Activated T-cell treated with anti-CD3 and anti-CD28 coated beads, Interleukin-2, amount 50 U/mL, for 4 hours (primary cell): ENCODE results near the gene MPHOSPH6. TPM values are rescaled to one million over a fixed set of nuclear protein-coding genes. Genes with fewer than 3 reads are reported as not detected.
"Not testable (repeated sequence)": the region's sequence is repeated elsewhere in the genome, so short reads cannot be mapped to it uniquely, and the experiment has no call there.

ENCODE experiments used
- ATAC-seq, 2 donors: fragments of 200-7000 bp; cut with Tn5 transposase; one replicate each; pipeline ENCODE4 v1.10.0; 2021
- DNase-seq: peaks from one replicate; pipeline ENCODE4 v3.0.0-alpha.2; 2020
- H3K27me3 Mint-ChIP-seq: one replicate; pipeline ENCODE4 v1.8.0; 2021; ENCODE audit warnings: low read depth, mixed read lengths
- H3K36me3 Mint-ChIP-seq: one replicate; pipeline ENCODE4 v1.8.0; 2022; ENCODE audit warnings: mixed read lengths; ENCODE audit not compliant: insufficient read depth
- H3K4me1 Mint-ChIP-seq: one replicate; pipeline ENCODE4 v1.8.0; 2021; ENCODE audit warnings: low read depth, mixed read lengths
- H3K4me3 Mint-ChIP-seq: one replicate; pipeline ENCODE4 v1.8.0; 2021; ENCODE audit warnings: mild to moderate bottlenecking, moderate library complexity, mixed read lengths
- H3K9me3 Mint-ChIP-seq: one replicate; pipeline ENCODE4 v1.8.0; 2021; ENCODE audit warnings: mixed read lengths
- total RNA-seq, 3 donors: library from RNA; stranded (reverse); gene quantifications; one replicate each; pipeline ENCODE4 v1.2.1, GENCODE V29; 2021

Gene MPHOSPH6
- total RNA-seq, 3 donors from 2014 or later, result 51.7 to 60.0 (median 59.3) TPM

- no peaks in the 10 kb centered on the region for H3K9me3 Mint-ChIP-seq
- ATAC-seq (no peak), DNase-seq (no peak)
- no peak overlapping the region for H3K4me3 Mint-ChIP-seq
- peaks cover 4% of the 10 kb centered on the region for H3K27me3 Mint-ChIP-seq
- no peaks in the 10 kb centered on the region for H3K4me1 Mint-ChIP-seq
- no peaks in the 10 kb centered on the region for H3K36me3 Mint-ChIP-seq
Observed at GRCh38 chr16:82119405-82119804, 50.6 kb downstream of the MPHOSPH6 start.

GRCh38 chr16:82118749-82119148, 51.3 kb downstream of the MPHOSPH6 start:
- Mint-ChIP-seq H3K4me1 (no peaks in the 10 kb centered on the region), H3K9me3 (no peaks in the 10 kb centered on the region), H3K27me3 (peaks cover 1% of the 10 kb centered on the region), H3K4me3 (no peak overlapping the region), H3K36me3 (no peaks in the 10 kb centered on the region)
- no peak for DNase-seq
- no peak for ATAC-seq

GRCh38 chr16:82116535-82116934, 53.5 kb downstream of the MPHOSPH6 start:
- DNase-seq (no peak), ATAC-seq (no peak)
- H3K9me3 Mint-ChIP-seq, result no peaks in the 10 kb centered on the region
- no peak overlapping the region for H3K4me3 Mint-ChIP-seq
- H3K27me3 Mint-ChIP-seq, result no peaks in the 10 kb centered on the region
- no peaks in the 10 kb centered on the region for H3K4me1 Mint-ChIP-seq
- no peaks in the 10 kb centered on the region for H3K36me3 Mint-ChIP-seq

- no peak for DNase-seq
- no peaks in the 10 kb centered on the region for H3K27me3 Mint-ChIP-seq
- H3K9me3 Mint-ChIP-seq, result no peaks in the 10 kb centered on the region
- ATAC-seq, result no peak
- no peaks in the 10 kb centered on the region for H3K4me1 Mint-ChIP-seq
- H3K36me3 Mint-ChIP-seq, result no peaks in the 10 kb centered on the region
- H3K4me3 Mint-ChIP-seq, result no peak overlapping the region
Observed at GRCh38 chr16:82113741-82114140, 56.3 kb downstream of the MPHOSPH6 start.

GRCh38 chr16:82111944-82112343, 58.1 kb downstream of the MPHOSPH6 start:
- ATAC-seq, result no peak
- no peaks in the 10 kb centered on the region for H3K4me1 Mint-ChIP-seq
- no peaks in the 10 kb centered on the region for H3K9me3 Mint-ChIP-seq
- no peaks in the 10 kb centered on the region for H3K36me3 Mint-ChIP-seq
- no peak overlapping the region for H3K4me3 Mint-ChIP-seq
- no peaks in the 10 kb centered on the region for H3K27me3 Mint-ChIP-seq
- no peak for DNase-seq

- not testable (repeated sequence) for DNase-seq, H3K9me3 Mint-ChIP-seq, H3K4me3 Mint-ChIP-seq, H3K4me1 Mint-ChIP-seq, ATAC-seq, H3K27me3 Mint-ChIP-seq, H3K36me3 Mint-ChIP-seq
Observed at GRCh38 chr16:82109266-82109665, 60.8 kb downstream of the MPHOSPH6 start.

- no peaks in the 10 kb centered on the region for H3K27me3 Mint-ChIP-seq
- ATAC-seq (no peak), DNase-seq (no peak)
- no peak overlapping the region for H3K4me3 Mint-ChIP-seq
- no peaks in the 10 kb centered on the region for H3K36me3 Mint-ChIP-seq
- H3K9me3 Mint-ChIP-seq, result no peaks in the 10 kb centered on the region
- no peaks in the 10 kb centered on the region for H3K4me1 Mint-ChIP-seq
Observed at GRCh38 chr16:82108774-82109173, 61.2 kb downstream of the MPHOSPH6 start.

- Mint-ChIP-seq H3K4me1 (no peaks in the 10 kb centered on the region), H3K27me3 (no peaks in the 10 kb centered on the region), H3K9me3 (no peaks in the 10 kb centered on the region), H3K36me3 (no peaks in the 10 kb centered on the region), H3K4me3 (no peak overlapping the region)
- no peak for ATAC-seq
- DNase-seq, result no peak
Observed at GRCh38 chr16:82108100-82108499, 61.9 kb downstream of the MPHOSPH6 start.

- H3K9me3 Mint-ChIP-seq, result no peaks in the 10 kb centered on the region
- no peaks in the 10 kb centered on the region for H3K36me3 Mint-ChIP-seq
- H3K4me3 Mint-ChIP-seq, result no peak overlapping the region
- ATAC-seq, result no peak
- DNase-seq, result no peak
- H3K4me1 Mint-ChIP-seq, result no peaks in the 10 kb centered on the region
- H3K27me3 Mint-ChIP-seq, result peaks cover 3% of the 10 kb centered on the region
Observed at GRCh38 chr16:82105107-82105506, 64.9 kb downstream of the MPHOSPH6 start.

Other genes with a start within 250 kb of the MPHOSPH6 start
- gene SDR42E1, start 158.8 kb downstream of the MPHOSPH6 start, total RNA-seq, result 1 to 10 TPM; 2.0 to 5.7 (median 5.5) TPM
- not detected for gene HSD17B2, start 135.0 kb downstream of the MPHOSPH6 start, total RNA-seq